ENCODE measurements around the gene POGK.
"Not testable (repeated sequence)": the region's sequence is repeated elsewhere in the genome, so short reads cannot be mapped to it uniquely, and the experiment has no call there.

Gene POGK

GRCh38 chr1:166852918-166853317, 13.6 kb downstream of the POGK start:
- DNase-seq (ENCODE audit: extremely low spot score, insufficient read length, low read depth) (no peak), FAIRE-seq (no peak)

GRCh38 chr1:166855558-166855957, 16.3 kb downstream of the POGK start:
- FAIRE-seq = no peak
- no peak for DNase-seq (ENCODE audit: extremely low spot score, insufficient read length, low read depth)

GRCh38 chr1:166857995-166858394, 18.7 kb downstream of the POGK start:
- FAIRE-seq (no peak), DNase-seq (ENCODE audit: extremely low spot score, insufficient read length, low read depth) (no peak)

- FAIRE-seq (peak; percentile 39), DNase-seq (ENCODE audit: extremely low spot score, insufficient read length, low read depth) (no peak)
Measured at GRCh38 chr1:166858726-166859419, 19.6 kb downstream of the POGK start.

GRCh38 chr1:166859597-166859996, 20.3 kb downstream of the POGK start:
- no peak for DNase-seq (ENCODE audit: extremely low spot score, insufficient read length, low read depth)
- FAIRE-seq = no peak

GRCh38 chr1:166865926-166866325, 26.7 kb downstream of the POGK start:
- DNase-seq (ENCODE audit: extremely low spot score, insufficient read length, low read depth) (no peak), FAIRE-seq (no peak)

- DNase-seq (ENCODE audit: extremely low spot score, insufficient read length, low read depth) (no peak), FAIRE-seq (no peak)
Measured at GRCh38 chr1:166868639-166869038, 29.4 kb downstream of the POGK start.

- no peak for FAIRE-seq
- DNase-seq (ENCODE audit: extremely low spot score, insufficient read length, low read depth) = no peak
Measured at GRCh38 chr1:166869318-166870099, 30.2 kb downstream of the POGK start.

GRCh38 chr1:166870584-166870983, 31.3 kb downstream of the POGK start:
- FAIRE-seq (no peak), DNase-seq (ENCODE audit: extremely low spot score, insufficient read length, low read depth) (no peak)

GRCh38 chr1:166874464-166874863, 35.2 kb downstream of the POGK start:
- DNase-seq (ENCODE audit: extremely low spot score, insufficient read length, low read depth) = no peak
- no peak for FAIRE-seq

GRCh38 chr1:166875302-166875733, 36.0 kb downstream of the POGK start:
- DNase-seq (ENCODE audit: extremely low spot score, insufficient read length, low read depth) (no peak), FAIRE-seq (peak; percentile 56)

GRCh38 chr1:166875734-166876539, 36.7 kb downstream of the POGK start, which contains the start of gene TADA1:
TSS of gene TADA1 (minus strand) at chr1:166876264. CDS start at chr1:166876233, 31 bp downstream.
- peak; percentile 98 for FAIRE-seq
- DNase-seq (ENCODE audit: extremely low spot score, insufficient read length, low read depth) = peak; percentile 88

- FAIRE-seq (no peak), DNase-seq (ENCODE audit: extremely low spot score, insufficient read length, low read depth) (no peak)
Measured at GRCh38 chr1:166876540-166876838, 37.2 kb downstream of the POGK start.

GRCh38 chr1:166878173-166878917, 39.1 kb downstream of the POGK start:
- not testable (repeated sequence) for FAIRE-seq; DNase-seq (ENCODE audit: extremely low spot score, insufficient read length, low read depth)

GRCh38 chr1:166882893-166883292, 43.6 kb downstream of the POGK start:
- DNase-seq (ENCODE audit: extremely low spot score, insufficient read length, low read depth) (no peak), FAIRE-seq (no peak)

GRCh38 chr1:166884040-166884642, 44.9 kb downstream of the POGK start:
- DNase-seq (ENCODE audit: extremely low spot score, insufficient read length, low read depth) = no peak
- FAIRE-seq = no peak

GRCh38 chr1:166884971-166885370, 45.7 kb downstream of the POGK start:
- FAIRE-seq (peak; percentile 51), DNase-seq (ENCODE audit: extremely low spot score, insufficient read length, low read depth) (no peak)

- FAIRE-seq (no peak), DNase-seq (ENCODE audit: extremely low spot score, insufficient read length, low read depth) (no peak)
Measured at GRCh38 chr1:166888373-166889111, 49.3 kb downstream of the POGK start.

GRCh38 chr1:166889776-166890175, 50.5 kb downstream of the POGK start:
- no peak for DNase-seq (ENCODE audit: extremely low spot score, insufficient read length, low read depth)
- no peak for FAIRE-seq
